ENCODE results near the gene VARS2.

Gene VARS2

DNA sequence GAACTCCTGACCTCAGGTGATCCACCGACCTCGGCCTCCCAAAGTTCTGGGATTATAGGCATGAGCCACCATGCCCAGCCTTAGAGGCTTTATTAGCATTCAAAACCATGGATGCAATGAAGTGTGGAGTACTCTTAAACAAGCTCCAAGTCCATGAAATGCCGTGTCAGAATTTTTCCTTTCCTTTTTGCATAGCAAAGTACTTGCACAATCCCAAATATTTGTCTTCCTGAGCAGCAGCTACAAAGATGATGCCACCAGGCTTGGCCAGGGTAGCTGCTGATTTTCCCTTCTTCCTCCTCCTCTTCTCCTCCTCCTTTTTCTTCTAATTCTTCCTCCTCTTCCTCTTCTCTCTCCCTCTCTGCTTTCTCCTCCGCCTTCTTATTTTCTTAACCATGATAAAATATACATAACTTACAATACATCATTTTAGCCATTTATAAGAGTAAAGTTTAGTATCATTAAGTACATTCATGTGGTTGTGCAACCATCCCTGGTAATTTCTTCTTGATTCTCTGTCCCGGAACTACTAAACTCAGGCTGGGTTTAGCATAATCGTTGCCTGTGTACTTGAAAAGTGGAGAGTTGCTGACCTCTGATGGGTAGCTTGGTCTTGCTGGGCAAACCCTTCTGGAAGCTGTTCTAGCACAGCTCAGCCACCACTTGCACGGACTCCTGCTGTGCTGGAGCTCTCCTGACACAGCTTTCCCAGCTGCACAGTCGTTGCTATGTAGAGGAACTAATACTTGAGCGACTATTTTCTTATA is 47.1 kb downstream of the VARS2 start:
- peaks cover 3% of the 10 kb centered on the region in 2 experiments for H3K4me1 ChIP-seq (ENCODE audit: control insufficient read depth in 1 of 2, insufficient read depth in 2 of 2, low read length in 2 of 2)
- H3K23ac ChIP-seq (ENCODE audit: low read length): no peak overlapping the region
- DNase-seq: peak in 1 of 2 donors; percentile 45
- no peak overlapping the region for H4K91ac ChIP-seq (ENCODE audit: low read depth, low read length)
- H3K14ac ChIP-seq (ENCODE audit: low read length): no peak overlapping the region
- no peaks in the 10 kb centered on the region for H3K36me3 ChIP-seq (ENCODE audit: control insufficient read depth in 1 of 2, insufficient read depth in 2 of 2, low read length in 2 of 2)
- no peaks in the 10 kb centered on the region for H3K79me2 ChIP-seq (ENCODE audit: control insufficient read depth, insufficient read depth, low read length, poor library complexity)
- no peaks in the 10 kb centered on the region for H3K79me1 ChIP-seq (ENCODE audit: low read length)
- no peak overlapping the region for H2BK5ac ChIP-seq (ENCODE audit: low read depth, low read length, poor library complexity)
- H4K8ac ChIP-seq (ENCODE audit: low read depth, low read length): no peak overlapping the region
- no peak overlapping the region for H3K27ac ChIP-seq (ENCODE audit: low read depth, low read length)
- no peak overlapping the region for H3K18ac ChIP-seq (ENCODE audit: low read length)
- H4K12ac ChIP-seq (ENCODE audit: low read depth, low read length): no peak overlapping the region
- H2AK5ac ChIP-seq (ENCODE audit: low read length): no peak overlapping the region
- WGBS (ENCODE audit: extremely low coverage, insufficient coverage, insufficient read length): 90% methylated on average over 1 of the region's 9 CpGs
- no peak overlapping the region for H2AFZ ChIP-seq (ENCODE audit: insufficient read depth, low read length, poor library complexity)
- no peak overlapping the region for H2BK120ac ChIP-seq (ENCODE audit: insufficient read depth, low read length, poor library complexity)
- no peak overlapping the region for H3K4me3 ChIP-seq (ENCODE audit: low read depth, low read length)
- peaks cover 5% of the 10 kb centered on the region for H3K9me3 ChIP-seq (ENCODE audit: insufficient read depth, low read depth, low read length)
- H3K4me2 ChIP-seq (ENCODE audit: low read length): no peak overlapping the region
- no peaks in the 10 kb centered on the region for H3K27me3 ChIP-seq (ENCODE audit: insufficient read depth, low read length)
- H3K9ac ChIP-seq (ENCODE audit: low read length): no peak overlapping the region
- H3K4ac ChIP-seq (ENCODE audit: low read depth, low read length): no peak overlapping the region
- H2BK12ac ChIP-seq (ENCODE audit: low read length): no peak overlapping the region

GRCh38 chr6:30962716-30963115 is 48.7 kb downstream of the VARS2 start:
- Histone ChIP-seq H3K36me3 (ENCODE audit: control insufficient read depth in 1 of 2, insufficient read depth in 2 of 2, low read length in 2 of 2) (no peaks in the 10 kb centered on the region), H2BK120ac (ENCODE audit: insufficient read depth, low read length, poor library complexity) (no peak overlapping the region), H3K23ac (ENCODE audit: low read length) (no peak overlapping the region), H3K27ac (ENCODE audit: low read depth, low read length) (no peak overlapping the region), H4K91ac (ENCODE audit: low read depth, low read length) (no peak overlapping the region), H3K79me1 (ENCODE audit: low read length) (no peaks in the 10 kb centered on the region), H3K4me3 (ENCODE audit: low read depth, low read length) (no peak overlapping the region), H3K9me3 (ENCODE audit: insufficient read depth, low read depth, low read length) (peaks cover 5% of the 10 kb centered on the region), H4K12ac (ENCODE audit: low read depth, low read length) (no peak overlapping the region), H3K9ac (ENCODE audit: low read length) (no peak overlapping the region), H2BK12ac (ENCODE audit: low read length) (no peak overlapping the region), H2AK5ac (ENCODE audit: low read length) (no peak overlapping the region), H3K79me2 (ENCODE audit: control insufficient read depth, insufficient read depth, low read length, poor library complexity) (no peaks in the 10 kb centered on the region), H3K14ac (ENCODE audit: low read length) (no peak overlapping the region), H3K27me3 (ENCODE audit: insufficient read depth, low read length) (no peaks in the 10 kb centered on the region), H4K8ac (ENCODE audit: low read depth, low read length) (no peak overlapping the region), H3K18ac (ENCODE audit: low read length) (no peak overlapping the region), H3K4me1 (ENCODE audit: control insufficient read depth in 1 of 2, insufficient read depth in 2 of 2, low read length in 2 of 2) (peaks cover 0 to 3% of the 10 kb centered on the region in 2 experiments), H3K4me2 (ENCODE audit: low read length) (no peak overlapping the region), H3K4ac (ENCODE audit: low read depth, low read length) (no peak overlapping the region), H2AFZ (ENCODE audit: insufficient read depth, low read length, poor library complexity) (no peak overlapping the region), H2BK5ac (ENCODE audit: low read depth, low read length, poor library complexity) (no peak overlapping the region)
- DNase-seq: no peak

DNA sequence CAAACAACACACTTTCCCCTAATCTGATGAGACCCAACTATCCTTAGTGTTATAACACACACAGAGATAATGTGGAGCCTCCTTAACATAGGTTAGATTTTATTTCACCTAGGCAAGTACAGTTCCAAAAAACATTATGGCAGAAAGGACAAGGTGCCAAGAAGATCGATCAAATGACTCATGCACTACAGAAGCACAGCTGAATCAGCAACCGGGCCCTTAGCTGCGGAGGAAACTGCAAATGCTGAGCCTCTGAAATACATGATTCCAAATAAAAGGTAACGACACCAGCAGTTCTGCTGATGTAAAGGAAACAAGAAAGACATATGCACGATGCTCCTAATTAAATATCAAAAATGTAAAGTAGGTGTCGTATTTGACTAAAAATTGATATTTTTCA is 49.6 kb downstream of the VARS2 start:
- Histone ChIP-seq H3K4me1 (ENCODE audit: control insufficient read depth in 1 of 2, insufficient read depth in 2 of 2, low read length in 2 of 2) (no peaks in the 10 kb centered on the region), H3K23ac (ENCODE audit: low read length) (no peak overlapping the region), H3K36me3 (ENCODE audit: control insufficient read depth in 1 of 2, insufficient read depth in 2 of 2, low read length in 2 of 2) (no peaks in the 10 kb centered on the region), H3K4me3 (ENCODE audit: low read depth, low read length) (no peak overlapping the region), H2AFZ (ENCODE audit: insufficient read depth, low read length, poor library complexity) (no peak overlapping the region), H2BK5ac (ENCODE audit: low read depth, low read length, poor library complexity) (no peak overlapping the region), H4K8ac (ENCODE audit: low read depth, low read length) (no peak overlapping the region), H2AK5ac (ENCODE audit: low read length) (no peak overlapping the region), H3K14ac (ENCODE audit: low read length) (no peak overlapping the region), H2BK12ac (ENCODE audit: low read length) (no peak overlapping the region), H3K27ac (ENCODE audit: low read depth, low read length) (no peak overlapping the region), H3K4me2 (ENCODE audit: low read length) (no peak overlapping the region), H3K4ac (ENCODE audit: low read depth, low read length) (no peak overlapping the region), H3K27me3 (ENCODE audit: insufficient read depth, low read length) (no peaks in the 10 kb centered on the region), H3K79me1 (ENCODE audit: low read length) (no peaks in the 10 kb centered on the region), H3K18ac (ENCODE audit: low read length) (no peak overlapping the region), H3K79me2 (ENCODE audit: control insufficient read depth, insufficient read depth, low read length, poor library complexity) (no peaks in the 10 kb centered on the region), H4K91ac (ENCODE audit: low read depth, low read length) (no peak overlapping the region), H3K9ac (ENCODE audit: low read length) (no peak overlapping the region), H3K9me3 (ENCODE audit: insufficient read depth, low read depth, low read length) (peaks cover 5% of the 10 kb centered on the region), H2BK120ac (ENCODE audit: insufficient read depth, low read length, poor library complexity) (no peak overlapping the region), H4K12ac (ENCODE audit: low read depth, low read length) (no peak overlapping the region)
- no peak for DNase-seq
- no CpG with 5 or more reads among the region's 6 CpGs for WGBS (ENCODE audit: extremely low coverage, insufficient coverage, insufficient read length)

DNA sequence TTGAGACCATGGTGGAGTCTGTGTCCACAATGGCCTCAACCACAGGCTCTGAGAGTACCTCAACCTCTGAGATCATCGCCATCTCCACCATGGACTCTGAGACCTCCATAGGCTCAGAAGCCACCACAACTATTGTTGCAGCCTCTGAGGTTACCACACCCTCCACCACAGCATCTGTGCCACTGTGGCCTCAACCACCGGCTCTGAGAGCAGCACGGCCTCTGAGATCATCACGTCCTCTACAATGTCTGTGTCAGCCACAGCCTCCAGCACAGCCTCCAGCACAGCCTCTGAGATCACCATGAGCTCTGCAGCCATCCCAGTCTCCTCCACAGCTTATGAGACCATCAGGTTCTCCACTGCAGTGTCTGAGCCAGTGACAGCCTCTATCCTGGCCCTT is 50.0 kb downstream of the VARS2 start:
- Histone ChIP-seq H3K9me3 (ENCODE audit: insufficient read depth, low read depth, low read length) (peaks cover 5% of the 10 kb centered on the region), H2BK12ac (ENCODE audit: low read length) (no peak overlapping the region), H3K14ac (ENCODE audit: low read length) (no peak overlapping the region), H3K27me3 (ENCODE audit: insufficient read depth, low read length) (no peaks in the 10 kb centered on the region), H3K27ac (ENCODE audit: low read depth, low read length) (no peak overlapping the region), H4K8ac (ENCODE audit: low read depth, low read length) (no peak overlapping the region), H2AK5ac (ENCODE audit: low read length) (no peak overlapping the region), H3K18ac (ENCODE audit: low read length) (no peak overlapping the region), H4K12ac (ENCODE audit: low read depth, low read length) (no peak overlapping the region), H3K23ac (ENCODE audit: low read length) (no peak overlapping the region), H2BK120ac (ENCODE audit: insufficient read depth, low read length, poor library complexity) (no peak overlapping the region), H2BK5ac (ENCODE audit: low read depth, low read length, poor library complexity) (no peak overlapping the region), H3K4me1 (ENCODE audit: control insufficient read depth in 1 of 2, insufficient read depth in 2 of 2, low read length in 2 of 2) (no peaks in the 10 kb centered on the region), H2AFZ (ENCODE audit: insufficient read depth, low read length, poor library complexity) (no peak overlapping the region), H3K79me2 (ENCODE audit: control insufficient read depth, insufficient read depth, low read length, poor library complexity) (no peaks in the 10 kb centered on the region), H3K79me1 (ENCODE audit: low read length) (no peaks in the 10 kb centered on the region), H3K4me2 (ENCODE audit: low read length) (no peak overlapping the region), H3K36me3 (ENCODE audit: control insufficient read depth in 1 of 2, insufficient read depth in 2 of 2, low read length in 2 of 2) (no peaks in the 10 kb centered on the region), H3K4me3 (ENCODE audit: low read depth, low read length) (no peak overlapping the region), H3K4ac (ENCODE audit: low read depth, low read length) (no peak overlapping the region), H3K9ac (ENCODE audit: low read length) (no peak overlapping the region), H4K91ac (ENCODE audit: low read depth, low read length) (no peak overlapping the region)
- WGBS (ENCODE audit: extremely low coverage, insufficient coverage, insufficient read length): no CpG with 5 or more reads among the region's 4 CpGs
- no peak for DNase-seq

Data from trophoblast cell (in vitro differentiated cells and primary cell).